Fibroblast of lung (primary cell): Measurements from ENCODE around the gene OR12D3. TPM values are rescaled to one million over a fixed set of nuclear protein-coding genes. Genes with fewer than 3 reads are reported as not detected.

Experiments used
- DNase-seq, 2 donors: peaks; one replicate each; pipeline versions ENCODE4 v3.0.0 to v3.0.0-alpha.2; 2010; ENCODE audit warnings: low read depth in 2 of 2
- H2AFZ ChIP-seq: 2 replicates; pipeline ENCODE4 v1.5.1; 2012; ENCODE audit warnings: low read length, control low read depth, inconsistent platforms
- H3K27ac ChIP-seq: 2 replicates; pipeline ENCODE4 v1.5.1; 2011; ENCODE audit warnings: low read length, control low read depth; ENCODE audit not compliant: insufficient read depth
- H3K27me3 ChIP-seq: 2 replicates; pipeline ENCODE4 v1.5.1; 2011; ENCODE audit warnings: mild to moderate bottlenecking, low read length; ENCODE audit not compliant: control insufficient read depth, insufficient read depth
- H3K36me3 ChIP-seq: 2 replicates; pipeline ENCODE4 v1.5.1; 2011; ENCODE audit warnings: low read length; ENCODE audit not compliant: control insufficient read depth, insufficient read depth
- H3K4me1 ChIP-seq: 2 replicates; pipeline ENCODE4 v1.5.1; 2011; ENCODE audit warnings: low read length; ENCODE audit not compliant: control insufficient read depth, insufficient read depth; ENCODE audit errors: extremely low read depth
- H3K4me2 ChIP-seq: 2 replicates; pipeline ENCODE4 v1.5.1; 2011; ENCODE audit warnings: low read length, control low read depth; ENCODE audit not compliant: insufficient read depth; ENCODE audit errors: extremely low read depth
- H3K4me3 ChIP-seq, 4 experiments: fragments of 200-600 bp in 1 of 4; sonication (generic) in 1 of 4; replicated peaks in 1 of 4; 2 replicates each; pipeline ENCODE4 v1.5.1; 2011 to 2016; ENCODE audit warnings: low read length in 4 of 4, low read depth in 3 of 4, mild to moderate bottlenecking in 3 of 4, control low read depth in 2 of 4, inconsistent platforms in 1 of 4, mixed read lengths in 1 of 4; ENCODE audit not compliant: insufficient read depth in 1 of 4; ENCODE audit errors: control extremely low read depth in 1 of 4
- H3K79me2 ChIP-seq: 2 replicates; pipeline ENCODE4 v1.5.1; 2012; ENCODE audit warnings: mild to moderate bottlenecking, low read length, inconsistent platforms; ENCODE audit not compliant: control insufficient read depth, insufficient read depth
- H3K9ac ChIP-seq: 2 replicates; pipeline ENCODE4 v1.5.1; 2011; ENCODE audit warnings: mild to moderate bottlenecking, low read length, control low read depth; ENCODE audit not compliant: insufficient read depth
- H3K9me3 ChIP-seq: 2 replicates; pipeline ENCODE4 v1.5.1; 2012; ENCODE audit warnings: low read depth, low read length; ENCODE audit not compliant: control insufficient read depth, insufficient read depth
- H4K20me1 ChIP-seq: 2 replicates; pipeline ENCODE4 v1.5.1; 2011; ENCODE audit warnings: low read length; ENCODE audit not compliant: control insufficient read depth, insufficient read depth; ENCODE audit errors: extremely low read depth
- EZH2 ChIP-seq: IDR thresholded peaks from 2 replicates; pipeline ENCODE4 v1.5.1; 2012; ENCODE audit warnings: low read length, control low read depth, mild to moderate bottlenecking; ENCODE audit errors: missing control alignments
- polyA plus RNA-seq, 2 donors: library from polyadenylated mRNA; depleted of rRNA in 1 of 2; stranded (reverse) in 1 of 2; unstranded in 1 of 2; fragments of >200 nt; gene quantifications; 2 replicates each; pipeline ENCODE4 v1.2.1, GENCODE V29; 2011 to 2012; ENCODE audit warnings: missing spikeins in 1 of 2
- total RNA-seq: library from RNA; depleted of rRNA; stranded (reverse); fragments of >200 nt; gene quantifications from 2 replicates; pipeline ENCODE4 v1.2.1, GENCODE V29; 2014
- TF ChIP-seq, protein P1 (sequence below), 2 donors: IDR thresholded peaks in 1 of 2; conservative IDR thresholded peaks in 1 of 2; 1 replicate in 1 of 2; 2 replicates in 1 of 2; pipeline ENCODE4 v1.5.1; 2011 to 2012; ENCODE audit warnings: low read length in 2 of 2, control low read depth in 1 of 2, inconsistent platforms in 1 of 2, low read depth in 1 of 2, mild to moderate bottlenecking in 1 of 2

OR12D3 gene
- total and polyA plus RNA-seq, 2 donors (not counting 1 experiment from before 2014, with no cell fraction given) = not detected

DNA sequence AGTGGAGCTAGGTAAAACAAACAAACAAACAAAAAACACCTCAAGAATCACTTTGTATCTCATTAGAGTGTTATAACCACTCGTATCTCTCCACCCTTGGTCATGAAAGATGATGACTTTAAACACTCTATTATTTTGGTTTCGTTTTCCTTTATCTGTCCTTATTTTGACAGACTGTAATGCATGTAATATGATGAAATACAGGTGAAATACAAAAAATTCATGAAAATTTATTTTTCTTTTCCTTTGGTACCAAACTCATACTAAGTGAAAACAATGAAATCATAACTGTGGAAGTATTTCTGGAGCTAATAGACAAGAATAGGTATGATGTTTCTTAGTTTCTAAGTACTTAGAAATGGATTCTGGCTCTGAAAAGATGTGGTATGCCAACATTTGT, 24.4 kb upstream of the OR12D3 start:
- no peak overlapping the region for H3K4me2 ChIP-seq
- H3K9me3 ChIP-seq = no peaks in the 10 kb centered on the region
- H2AFZ ChIP-seq = no peak overlapping the region
- H3K4me1 ChIP-seq = no peaks in the 10 kb centered on the region
- no peak for DNase-seq
- TF ChIP-seq, protein P1, sequence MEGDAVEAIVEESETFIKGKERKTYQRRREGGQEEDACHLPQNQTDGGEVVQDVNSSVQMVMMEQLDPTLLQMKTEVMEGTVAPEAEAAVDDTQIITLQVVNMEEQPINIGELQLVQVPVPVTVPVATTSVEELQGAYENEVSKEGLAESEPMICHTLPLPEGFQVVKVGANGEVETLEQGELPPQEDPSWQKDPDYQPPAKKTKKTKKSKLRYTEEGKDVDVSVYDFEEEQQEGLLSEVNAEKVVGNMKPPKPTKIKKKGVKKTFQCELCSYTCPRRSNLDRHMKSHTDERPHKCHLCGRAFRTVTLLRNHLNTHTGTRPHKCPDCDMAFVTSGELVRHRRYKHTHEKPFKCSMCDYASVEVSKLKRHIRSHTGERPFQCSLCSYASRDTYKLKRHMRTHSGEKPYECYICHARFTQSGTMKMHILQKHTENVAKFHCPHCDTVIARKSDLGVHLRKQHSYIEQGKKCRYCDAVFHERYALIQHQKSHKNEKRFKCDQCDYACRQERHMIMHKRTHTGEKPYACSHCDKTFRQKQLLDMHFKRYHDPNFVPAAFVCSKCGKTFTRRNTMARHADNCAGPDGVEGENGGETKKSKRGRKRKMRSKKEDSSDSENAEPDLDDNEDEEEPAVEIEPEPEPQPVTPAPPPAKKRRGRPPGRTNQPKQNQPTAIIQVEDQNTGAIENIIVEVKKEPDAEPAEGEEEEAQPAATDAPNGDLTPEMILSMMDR (conservative IDR thresholded peaks at IDR 0.05 in 1 of 2, IDR thresholded peaks at IDR 0.05 in 1 of 2; ENCODE audit: low read depth in 1 of 2, low read length in 2 of 2) = no peak
- TF ChIP-seq EZH2 = no peak
- no peak overlapping the region for H3K27ac ChIP-seq
- no peak overlapping the region for H3K4me3 ChIP-seq
- H3K36me3 ChIP-seq = no peaks in the 10 kb centered on the region
- H3K9ac ChIP-seq = no peak overlapping the region
- no peaks in the 10 kb centered on the region for H3K79me2 ChIP-seq
- H4K20me1 ChIP-seq = no peaks in the 10 kb centered on the region
- H3K27me3 ChIP-seq = no peaks in the 10 kb centered on the region

DNA sequence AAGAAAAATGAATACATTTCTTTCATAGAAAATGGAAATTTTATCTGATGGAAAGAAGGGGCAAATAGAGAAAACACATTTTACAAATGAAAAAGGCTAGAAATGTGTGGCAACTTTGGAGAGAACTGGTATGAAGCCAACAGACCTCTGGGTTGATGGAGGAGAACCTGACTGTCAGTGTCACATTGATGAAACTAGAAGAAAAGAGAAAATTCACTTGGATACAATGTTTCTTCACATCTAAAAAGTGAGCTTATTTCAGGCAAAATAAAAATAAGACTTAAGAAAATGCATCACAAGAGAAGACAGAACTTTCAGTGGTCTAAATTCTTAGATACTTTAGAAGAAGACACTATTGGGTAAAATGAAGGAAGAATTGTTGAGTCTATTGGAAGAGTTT, 20.2 kb upstream of the OR12D3 start, which contains the start of gene OR12D2:
TSS of gene OR12D2 (plus strand) at position 301 of the 400 bp plus-strand sequence. CDS start 1,069 bp downstream, outside the sequence.
- Histone ChIP-seq H3K4me2 (no peak within 1 kb of the TSS), H3K27me3 (no peaks in the 10 kb centered on the region), H3K9me3 (no peaks in the 10 kb centered on the region), H3K36me3 (no peaks in the 10 kb centered on the region), H3K4me1 (no peaks in the 10 kb centered on the region), H3K9ac (no peak within 1 kb of the TSS), H4K20me1 (no peaks in the 10 kb centered on the region), H3K27ac (no peak within 1 kb of the TSS), H3K79me2 (no peaks in the 10 kb centered on the region), H3K4me3 (no peak within 1 kb of the TSS), H2AFZ (no peak within 1 kb of the TSS)
- TF ChIP-seq, protein P1 (conservative IDR thresholded peaks at IDR 0.05 in 1 of 2, IDR thresholded peaks at IDR 0.05 in 1 of 2; ENCODE audit: low read depth in 1 of 2, low read length in 2 of 2) = no peak
- TF ChIP-seq EZH2 = no peak
- DNase-seq = no peak

DNA sequence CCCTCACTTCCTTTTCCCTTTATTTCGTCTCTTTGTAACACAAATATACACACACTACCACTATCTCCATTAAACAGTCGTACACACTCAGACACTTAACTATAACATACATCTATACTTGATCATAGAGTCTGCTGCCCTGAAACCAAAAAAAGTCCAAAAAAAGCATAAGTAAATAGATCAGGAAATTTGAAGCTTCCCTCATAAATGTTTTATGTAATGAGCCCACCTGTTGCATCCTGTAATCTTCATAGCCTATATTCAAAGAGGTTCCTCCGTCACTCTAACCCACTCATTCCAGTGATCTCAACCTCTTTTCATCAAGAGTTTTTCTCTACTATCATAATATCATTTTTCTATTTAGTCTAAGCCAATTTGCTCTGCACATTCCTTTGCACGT, 13.4 kb upstream of the OR12D3 start:
- Histone ChIP-seq H3K27ac (no peak overlapping the region), H2AFZ (no peak overlapping the region), H3K4me2 (no peak overlapping the region), H3K9ac (no peak overlapping the region), H3K79me2 (no peaks in the 10 kb centered on the region), H3K27me3 (no peaks in the 10 kb centered on the region), H4K20me1 (no peaks in the 10 kb centered on the region), H3K4me1 (no peaks in the 10 kb centered on the region), H3K9me3 (no peaks in the 10 kb centered on the region), H3K4me3 (no peak overlapping the region), H3K36me3 (no peaks in the 10 kb centered on the region)
- TF ChIP-seq, protein P1 (conservative IDR thresholded peaks at IDR 0.05 in 1 of 2, IDR thresholded peaks at IDR 0.05 in 1 of 2; ENCODE audit: low read depth in 1 of 2, low read length in 2 of 2) = no peak
- TF ChIP-seq EZH2 = no peak
- no peak for DNase-seq
